Parathyroid adenoma (tissue), 2 donors: ENCODE measurements around the gene LPIN1.
A peak's percentile ranks its signal among the peaks of the same experiment; 100 is the strongest.
"Not testable (repeated sequence)": the region's sequence is repeated elsewhere in the genome, so short reads cannot be mapped to it uniquely, and the experiment has no call there.

Source experiments
- H2AFZ ChIP-seq: fragments of 300-600 bp; sonication (generic); one replicate; pipeline ENCODE4 v1.7.0; 2017; ENCODE audit warnings: antibody characterized with exemption, mild to moderate bottlenecking
- H3K27ac ChIP-seq: fragments of 300-600 bp; sonication (generic); one replicate; pipeline ENCODE4 v1.7.0; 2017
- H3K27me3 ChIP-seq: fragments of 300-600 bp; sonication (generic); one replicate; pipeline ENCODE4 v1.7.0; 2017; ENCODE audit warnings: low read length; ENCODE audit not compliant: control insufficient read depth, insufficient read depth
- H3K36me3 ChIP-seq: fragments of 300-600 bp; sonication (generic); one replicate; pipeline ENCODE4 v1.7.0; 2017; ENCODE audit warnings: low read length; ENCODE audit not compliant: control insufficient read depth, insufficient read depth
- H3K4me1 ChIP-seq: fragments of 300-600 bp; sonication (generic); one replicate; pipeline ENCODE4 v1.7.0; 2017; ENCODE audit warnings: control low read depth
- H3K4me2 ChIP-seq: fragments of 300-600 bp; sonication (generic); one replicate; pipeline ENCODE4 v1.7.0; 2017; ENCODE audit warnings: low read length
- H3K4me3 ChIP-seq: fragments of 300-600 bp; sonication (generic); one replicate; pipeline ENCODE4 v1.7.0; 2017; ENCODE audit warnings: low read depth, low read length
- H3K79me2 ChIP-seq: fragments of 300-600 bp; sonication (generic); one replicate; pipeline ENCODE4 v1.7.0; 2017; ENCODE audit warnings: control low read depth
- H3K9ac ChIP-seq: fragments of 300-600 bp; sonication (generic); one replicate; pipeline ENCODE4 v1.7.0; 2017; ENCODE audit warnings: mild to moderate bottlenecking
- H3K9me3 ChIP-seq: fragments of 300-600 bp; sonication (generic); one replicate; pipeline ENCODE4 v1.7.0; 2017; ENCODE audit warnings: low read length; ENCODE audit not compliant: control insufficient read depth
- TF ChIP-seq, protein P1 (sequence below): fragments of 300-600 bp; sonication (generic); IDR thresholded peaks from one replicate; pipeline ENCODE4 v1.7.0; 2017; ENCODE audit warnings: antibody characterized with exemption, mild to moderate bottlenecking
- donor health status: primary hyperparathyroidism.

Gene LPIN1

GRCh38 chr2:11855064-11855760 is 108.8 kb downstream of the LPIN1 start:
- TF ChIP-seq, protein P1, sequence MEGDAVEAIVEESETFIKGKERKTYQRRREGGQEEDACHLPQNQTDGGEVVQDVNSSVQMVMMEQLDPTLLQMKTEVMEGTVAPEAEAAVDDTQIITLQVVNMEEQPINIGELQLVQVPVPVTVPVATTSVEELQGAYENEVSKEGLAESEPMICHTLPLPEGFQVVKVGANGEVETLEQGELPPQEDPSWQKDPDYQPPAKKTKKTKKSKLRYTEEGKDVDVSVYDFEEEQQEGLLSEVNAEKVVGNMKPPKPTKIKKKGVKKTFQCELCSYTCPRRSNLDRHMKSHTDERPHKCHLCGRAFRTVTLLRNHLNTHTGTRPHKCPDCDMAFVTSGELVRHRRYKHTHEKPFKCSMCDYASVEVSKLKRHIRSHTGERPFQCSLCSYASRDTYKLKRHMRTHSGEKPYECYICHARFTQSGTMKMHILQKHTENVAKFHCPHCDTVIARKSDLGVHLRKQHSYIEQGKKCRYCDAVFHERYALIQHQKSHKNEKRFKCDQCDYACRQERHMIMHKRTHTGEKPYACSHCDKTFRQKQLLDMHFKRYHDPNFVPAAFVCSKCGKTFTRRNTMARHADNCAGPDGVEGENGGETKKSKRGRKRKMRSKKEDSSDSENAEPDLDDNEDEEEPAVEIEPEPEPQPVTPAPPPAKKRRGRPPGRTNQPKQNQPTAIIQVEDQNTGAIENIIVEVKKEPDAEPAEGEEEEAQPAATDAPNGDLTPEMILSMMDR, result no peak
- Histone ChIP-seq H3K27me3 (no peaks in the 10 kb centered on the region), H3K79me2 (no peaks in the 10 kb centered on the region), H3K9me3 (no peaks in the 10 kb centered on the region), H3K36me3 (no peaks in the 10 kb centered on the region), H3K9ac (no peak overlapping the region), H2AFZ (no peak overlapping the region), H3K4me2 (no peak overlapping the region), H3K4me1 (peaks cover 4% of the 10 kb centered on the region), H3K27ac (no peak overlapping the region), H3K4me3 (no peak overlapping the region)

DNA sequence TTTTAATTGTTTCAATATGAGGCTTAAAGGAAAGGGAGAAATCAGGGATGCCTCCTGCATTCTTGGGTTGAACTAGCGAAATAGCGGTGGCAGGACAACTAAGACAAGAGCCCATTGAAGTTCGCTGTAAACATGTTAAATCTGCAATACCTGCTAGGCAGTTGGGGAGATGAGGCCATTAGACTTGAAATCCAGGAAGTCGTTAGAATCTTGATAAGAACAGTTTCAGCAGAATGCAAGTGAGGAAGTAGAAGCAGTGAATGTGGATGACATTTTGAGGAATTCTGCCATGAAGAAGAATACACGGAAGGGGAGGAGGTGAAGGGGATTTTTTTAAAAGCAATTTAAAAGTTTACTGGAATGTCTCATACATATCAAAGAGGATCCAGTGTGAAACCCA is 109.7 kb downstream of the LPIN1 start:
- Histone ChIP-seq H3K27ac (no peak overlapping the region), H2AFZ (no peak overlapping the region), H3K79me2 (no peaks in the 10 kb centered on the region), H3K27me3 (no peaks in the 10 kb centered on the region), H3K4me1 (peaks cover 9% of the 10 kb centered on the region), H3K4me3 (no peak overlapping the region), H3K9ac (no peak overlapping the region), H3K36me3 (no peaks in the 10 kb centered on the region), H3K4me2 (no peak overlapping the region), H3K9me3 (no peaks in the 10 kb centered on the region)
- TF ChIP-seq, protein P1, result no peak

DNA sequence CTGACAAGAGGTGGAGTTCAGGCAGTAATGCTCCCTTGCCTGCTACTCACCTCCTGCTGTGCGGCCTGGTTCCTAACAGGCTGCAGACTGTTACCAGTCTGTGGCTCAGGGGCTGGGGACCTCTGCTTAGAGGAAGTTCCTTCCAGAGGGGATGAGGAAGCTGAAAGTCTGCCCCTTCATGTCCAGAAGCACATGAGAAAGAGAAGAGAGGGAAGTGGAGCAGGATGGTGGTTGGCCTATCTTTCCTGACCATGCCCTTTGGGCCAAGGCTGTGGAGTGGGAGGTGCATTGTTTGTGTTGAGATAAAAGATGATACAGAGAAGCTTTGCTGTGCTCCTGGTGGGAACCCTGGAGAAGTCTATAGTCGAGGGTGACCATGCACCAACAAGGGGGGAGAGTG is 112.5 kb downstream of the LPIN1 start:
- Histone ChIP-seq H2AFZ (no peak overlapping the region), H3K4me3 (no peak overlapping the region), H3K79me2 (no peaks in the 10 kb centered on the region), H3K27me3 (no peaks in the 10 kb centered on the region), H3K9me3 (no peaks in the 10 kb centered on the region), H3K27ac (no peak overlapping the region), H3K4me2 (no peak overlapping the region), H3K36me3 (no peaks in the 10 kb centered on the region), H3K4me1 (peaks cover 34% of the 10 kb centered on the region), H3K9ac (no peak overlapping the region)
- TF ChIP-seq, protein P1, result no peak

DNA sequence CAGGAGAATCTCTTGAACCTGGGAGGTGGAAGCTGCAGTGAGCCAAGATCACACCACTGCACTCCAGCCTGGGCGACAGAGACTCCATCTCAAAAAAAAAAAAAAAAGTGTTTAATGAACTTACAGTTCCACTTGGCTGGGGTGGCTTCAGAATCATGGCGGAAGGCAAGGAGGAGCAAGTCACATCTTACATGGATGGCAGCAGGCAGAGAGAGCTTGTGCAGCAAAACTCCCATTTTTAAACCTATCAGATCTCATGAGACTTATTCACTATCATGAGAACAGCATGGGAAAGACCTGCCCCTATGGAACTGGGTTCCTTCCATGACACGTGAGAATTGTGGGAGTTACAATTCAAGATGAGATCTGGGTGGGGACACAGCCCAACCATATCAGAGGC is 113.5 kb downstream of the LPIN1 start:
- H3K36me3 ChIP-seq, H3K79me2 ChIP-seq, H3K9me3 ChIP-seq, H3K27me3 ChIP-seq, H2AFZ ChIP-seq, H3K4me3 ChIP-seq, H3K9ac ChIP-seq, H3K4me2 ChIP-seq: not testable (repeated sequence)
- Histone ChIP-seq H3K4me1 (peaks cover 38% of the 10 kb centered on the region), H3K27ac (peak overlapping the region; percentile 82)

DNA sequence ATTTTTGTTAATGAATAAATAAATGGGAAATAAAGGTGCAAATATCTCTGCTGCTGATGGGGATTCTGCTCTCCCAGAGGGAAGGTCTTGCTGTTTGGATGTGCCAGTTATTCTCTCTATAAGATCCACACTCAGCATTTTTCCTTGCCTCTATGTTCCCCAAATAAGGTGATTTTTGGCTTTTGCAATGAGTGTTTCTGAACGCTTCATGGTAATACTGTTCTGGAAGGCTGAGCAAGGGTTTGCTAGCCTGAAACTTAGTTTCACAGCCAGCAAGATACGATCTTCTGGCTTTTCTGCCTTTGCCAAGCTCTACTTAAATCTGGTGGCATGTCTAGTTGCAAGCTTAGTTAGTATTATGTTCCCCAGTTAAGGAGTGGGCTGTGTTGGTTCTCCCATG is 114.6 kb downstream of the LPIN1 start:
- H3K4me1 ChIP-seq, result peaks cover 38% of the 10 kb centered on the region
- no peaks in the 10 kb centered on the region for H3K79me2 ChIP-seq
- H3K9ac ChIP-seq, result no peak overlapping the region
- no peaks in the 10 kb centered on the region for H3K9me3 ChIP-seq
- peak overlapping the region; percentile 70 for H3K4me2 ChIP-seq
- H3K27ac ChIP-seq, result peak overlapping the region; percentile 82
- TF ChIP-seq, protein P1, result no peak
- H3K36me3 ChIP-seq, result no peaks in the 10 kb centered on the region
- no peak overlapping the region for H2AFZ ChIP-seq
- H3K4me3 ChIP-seq, result peak overlapping the region; percentile 9
- H3K27me3 ChIP-seq, result no peaks in the 10 kb centered on the region
